HEK293 (cell line): ENCODE results near the gene GPR107.

Experiments used
- GFI1B ChIP-seq: fragments of 450-650 bp; formaldehyde crosslinking; IDR thresholded peaks from 2 replicates; pipeline ENCODE4 v1.5.1; 2016; ENCODE audit warnings: missing biosample characterization, missing genetic modification characterization
- GLIS1 ChIP-seq: fragments of 450-650 bp; formaldehyde crosslinking; IDR thresholded peaks from 2 replicates; pipeline ENCODE4 v1.5.1; 2016; ENCODE audit warnings: missing biosample characterization, missing genetic modification characterization
- GLIS2 ChIP-seq: fragments of 450-650 bp; formaldehyde crosslinking; IDR thresholded peaks from 2 replicates; pipeline ENCODE4 v1.5.1; 2016; ENCODE audit warnings: missing biosample characterization, missing genetic modification characterization
- HIC1 ChIP-seq: fragments of 450-650 bp; formaldehyde crosslinking; IDR thresholded peaks from 2 replicates; pipeline ENCODE4 v1.5.1; 2016; ENCODE audit warnings: missing biosample characterization, missing genetic modification characterization
- KLF1 ChIP-seq: fragments of 450-650 bp; formaldehyde crosslinking; IDR thresholded peaks from 2 replicates; pipeline ENCODE4 v1.5.1; 2016; ENCODE audit warnings: missing biosample characterization, missing genetic modification characterization
- KLF16 ChIP-seq: fragments of 450-650 bp; formaldehyde crosslinking; IDR thresholded peaks from 2 replicates; pipeline ENCODE4 v1.5.1; 2017; ENCODE audit warnings: missing biosample characterization, missing genetic modification characterization
- KLF17 ChIP-seq: fragments of 450-650 bp; formaldehyde crosslinking; IDR thresholded peaks from 2 replicates; pipeline ENCODE4 v1.5.1; 2016; ENCODE audit warnings: missing biosample characterization, missing genetic modification characterization
- KLF8 ChIP-seq: fragments of 450-650 bp; formaldehyde crosslinking; IDR thresholded peaks from 2 replicates; pipeline ENCODE4 v1.5.1; 2016; ENCODE audit warnings: missing biosample characterization, missing genetic modification characterization
- SP2 ChIP-seq: fragments of 450-650 bp; formaldehyde crosslinking; IDR thresholded peaks from 2 replicates; pipeline ENCODE4 v1.5.1; 2016; ENCODE audit warnings: missing biosample characterization, missing genetic modification characterization
- SP3 ChIP-seq: fragments of 450-650 bp; formaldehyde crosslinking; IDR thresholded peaks from 2 replicates; pipeline ENCODE4 v1.5.1; 2016; ENCODE audit warnings: missing biosample characterization, missing genetic modification characterization
- ZBTB11 ChIP-seq: fragments of 450-650 bp; formaldehyde crosslinking; conservative IDR thresholded peaks from 2 replicates; pipeline ENCODE4 v1.5.1; 2016; ENCODE audit warnings: low read depth, missing biosample characterization, missing genetic modification characterization
- ZBTB17 ChIP-seq: fragments of 450-650 bp; formaldehyde crosslinking; IDR thresholded peaks from 2 replicates; pipeline ENCODE4 v1.5.1; 2016; ENCODE audit warnings: missing biosample characterization, missing genetic modification characterization
- ZNF148 ChIP-seq: fragments of 450-650 bp; formaldehyde crosslinking; IDR thresholded peaks from 2 replicates; pipeline ENCODE4 v1.5.0; 2017; ENCODE audit warnings: missing biosample characterization, missing genetic modification characterization, borderline replicate concordance
- ZNF266 ChIP-seq: fragments of 450-650 bp; formaldehyde crosslinking; IDR thresholded peaks from 2 replicates; pipeline ENCODE4 v1.5.1; 2016; ENCODE audit warnings: missing biosample characterization, missing genetic modification characterization, low read depth
- ZNF292 ChIP-seq: fragments of 450-650 bp; formaldehyde crosslinking; IDR thresholded peaks from 2 replicates; pipeline ENCODE4 v1.5.1; 2016; ENCODE audit warnings: low read depth, missing biosample characterization, missing genetic modification characterization, borderline replicate concordance
- ZNF335 ChIP-seq: fragments of 450-650 bp; formaldehyde crosslinking; conservative IDR thresholded peaks from 2 replicates; pipeline ENCODE4 v1.5.1; 2016; ENCODE audit warnings: missing biosample characterization, missing genetic modification characterization
- ZNF391 ChIP-seq: fragments of 450-650 bp; formaldehyde crosslinking; IDR thresholded peaks from 2 replicates; pipeline ENCODE4 v1.5.1; 2016; ENCODE audit warnings: low read depth, missing biosample characterization, missing genetic modification characterization, borderline replicate concordance
- ZNF510 ChIP-seq: fragments of 450-650 bp; formaldehyde crosslinking; IDR thresholded peaks from 2 replicates; pipeline ENCODE4 v1.5.1; 2018; ENCODE audit warnings: mild to moderate bottlenecking, missing genetic modification characterization, missing biosample characterization; ENCODE audit not compliant: insufficient replicate concordance
- ZNF558 ChIP-seq: fragments of 450-650 bp; formaldehyde crosslinking; IDR thresholded peaks from 2 replicates; pipeline ENCODE4 v1.5.1; 2016; ENCODE audit warnings: missing biosample characterization, missing genetic modification characterization
- ZNF621 ChIP-seq: fragments of 450-650 bp; formaldehyde crosslinking; IDR thresholded peaks from 2 replicates; pipeline ENCODE4 v1.5.1; 2017; ENCODE audit warnings: missing biosample characterization, missing genetic modification characterization
- ZNF629 ChIP-seq: fragments of 450-650 bp; formaldehyde crosslinking; IDR thresholded peaks from 2 replicates; pipeline ENCODE4 v1.5.1; 2017; ENCODE audit warnings: missing biosample characterization, missing genetic modification characterization
- ZNF660 ChIP-seq: fragments of 450-650 bp; IDR thresholded peaks from 2 replicates; pipeline ENCODE4 v1.5.1; 2018; ENCODE audit warnings: missing biosample characterization, mild to moderate bottlenecking, missing genetic modification characterization
- ZNF664 ChIP-seq: fragments of 450-650 bp; formaldehyde crosslinking; IDR thresholded peaks from 2 replicates; pipeline ENCODE4 v1.5.1; 2016; ENCODE audit warnings: missing biosample characterization, missing genetic modification characterization
- ZNF768 ChIP-seq: fragments of 450-650 bp; formaldehyde crosslinking; IDR thresholded peaks from 2 replicates; pipeline ENCODE4 v1.5.1; 2018; ENCODE audit warnings: missing biosample characterization, mild to moderate bottlenecking, missing genetic modification characterization
- ZSCAN4 ChIP-seq: fragments of 450-650 bp; formaldehyde crosslinking; IDR thresholded peaks from 2 replicates; pipeline ENCODE4 v1.5.1; 2017; ENCODE audit warnings: missing biosample characterization, missing genetic modification characterization

Gene GPR107

GRCh38 chr9:130186839-130187522 is 133.3 kb downstream of the GPR107 start (continued):
- TF ChIP-seq HIC1 (tag by site-specific recombination): peak; percentile 82; the same call in 1 of the 2 replicates
- TF ChIP-seq SP2 (tag by site-specific recombination): peak; percentile 58
- no peak for TF ChIP-seq ZNF660 (tag by site-specific recombination)
- TF ChIP-seq GFI1B (tag by site-specific recombination): no peak
- TF ChIP-seq KLF8 (tag by site-specific recombination): 0 out of 2 replicates have a peak, but pooled peaks have one; percentile 52
- no peak for TF ChIP-seq ZNF558
- peak; percentile 28; the same call in 1 of the 2 replicates for TF ChIP-seq ZNF629
- TF ChIP-seq KLF17 (tag by site-specific recombination): peak; percentile 53; the same call in 1 of the 2 replicates
- TF ChIP-seq GLIS2: peak; percentile 56
- peak; percentile 76 for TF ChIP-seq GLIS1 (tag by site-specific recombination)
- TF ChIP-seq ZNF664 (tag by site-specific recombination): no peak
- TF ChIP-seq KLF1: peak; percentile 50
- no peak for TF ChIP-seq ZNF621 (tag by site-specific recombination)
- no peak for TF ChIP-seq ZNF391 (tag by site-specific recombination)
- no peak for TF ChIP-seq ZNF148
- no peak for TF ChIP-seq ZNF510
- TF ChIP-seq ZBTB11: no peak
- TF ChIP-seq KLF16: peak; percentile 44; the same call in 1 of the 2 replicates
- TF ChIP-seq ZNF768 (tag by site-specific recombination): no peak
- no peak for TF ChIP-seq ZNF292
- no peak for TF ChIP-seq ZNF266 (tag by site-specific recombination)
- no peak for TF ChIP-seq ZSCAN4 (tag by site-specific recombination)
- peak; percentile 60 for TF ChIP-seq SP3 (tag by site-specific recombination)
- TF ChIP-seq ZNF335 (tag by site-specific recombination): peak; percentile 90
- TF ChIP-seq ZBTB17: peak; percentile 59
